Skin epidermis (tissue), 12 donors: ENCODE measurements around the gene SIK3.
"Not testable (repeated sequence)": the region's sequence is repeated elsewhere in the genome, so short reads cannot be mapped to it uniquely, and the experiment has no call there.

Source experiments
- H3K27ac ChIP-seq, 21 experiments: fragments of 200-600 bp; sonication (generic) in 11 of 21; one replicate each; pipeline ENCODE4 v1.5.0; 2020; ENCODE audit warnings: mild to moderate bottlenecking in 3 of 21, inconsistent platforms in 2 of 21, moderate library complexity in 2 of 21
- H3K4me3 ChIP-seq, 7 experiments: fragments of 200-600 bp; sonication (generic) in 2 of 7; one replicate each; pipeline ENCODE4 v1.5.0; 2020; ENCODE audit warnings: inconsistent platforms in 2 of 7, mild to moderate bottlenecking in 2 of 7, moderate library complexity in 1 of 7

Gene SIK3

GRCh38 chr11:116823031-116823843 is 275.0 kb downstream of the SIK3 start, which contains the start of gene APOA4:
Gene APOA4, minus strand, starts transcription at chr11:116823304. Its CDS starts 113 bp downstream, at chr11:116823191.
- H3K4me3 ChIP-seq = no peak within 1 kb of the TSS
- no peak within 1 kb of the TSS for H3K27ac ChIP-seq

GRCh38 chr11:116822575-116822974 is 275.7 kb downstream of the SIK3 start:
- no peak overlapping the region for H3K4me3 ChIP-seq
- no peak overlapping the region for H3K27ac ChIP-seq

GRCh38 chr11:116821050-116821918 is 276.9 kb downstream of the SIK3 start:
- H3K4me3 ChIP-seq = no peak overlapping the region
- H3K27ac ChIP-seq = no peak overlapping the region

- Histone ChIP-seq H3K4me3 (no peak overlapping the region), H3K27ac (no peak overlapping the region)
Measured at GRCh38 chr11:116819049-116819448, 279.2 kb downstream of the SIK3 start.

GRCh38 chr11:116814502-116814901 is 283.7 kb downstream of the SIK3 start:
- no peak overlapping the region for H3K27ac ChIP-seq

GRCh38 chr11:116813781-116814471 is 284.3 kb downstream of the SIK3 start:
- Histone ChIP-seq H3K4me3 (no peak overlapping the region), H3K27ac (no peak overlapping the region)

More at GRCh38 chr11:116814502-116814901, 283.7 kb downstream of the SIK3 start:
- H3K4me3 ChIP-seq = no peak overlapping the region

GRCh38 chr11:116813170-116813569 is 285.1 kb downstream of the SIK3 start:
- Histone ChIP-seq H3K4me3 (no peak overlapping the region), H3K27ac (no peak overlapping the region)

GRCh38 chr11:116812109-116812508 is 286.1 kb downstream of the SIK3 start:
- H3K27ac ChIP-seq = no peak overlapping the region
- H3K4me3 ChIP-seq = no peak overlapping the region

- Histone ChIP-seq H3K4me3 (no peak overlapping the region), H3K27ac (no peak overlapping the region)
Measured at GRCh38 chr11:116811194-116811593, 287.0 kb downstream of the SIK3 start.

- no peak overlapping the region for H3K27ac ChIP-seq
Measured at GRCh38 chr11:116808262-116809175, 289.7 kb downstream of the SIK3 start.

GRCh38 chr11:116807601-116808261 is 290.5 kb downstream of the SIK3 start:
- Histone ChIP-seq H3K4me3 (no peak overlapping the region), H3K27ac (no peak overlapping the region)

More at GRCh38 chr11:116808262-116809175, 289.7 kb downstream of the SIK3 start:
- H3K4me3 ChIP-seq = no peak overlapping the region

GRCh38 chr11:116804001-116804400 is 294.2 kb downstream of the SIK3 start:
- Histone ChIP-seq H3K27ac (no peak overlapping the region), H3K4me3 (no peak overlapping the region)

GRCh38 chr11:116801662-116802061 is 296.6 kb downstream of the SIK3 start:
- H3K27ac ChIP-seq, H3K4me3 ChIP-seq: not testable (repeated sequence)

GRCh38 chr11:116800610-116801009 is 297.6 kb downstream of the SIK3 start:
- no peak overlapping the region for H3K4me3 ChIP-seq
- H3K27ac ChIP-seq = no peak overlapping the region

- Histone ChIP-seq H3K4me3 (no peak overlapping the region), H3K27ac (no peak overlapping the region)
Measured at GRCh38 chr11:116798368-116798767, 299.9 kb downstream of the SIK3 start.

- no peak overlapping the region for H3K27ac ChIP-seq
- H3K4me3 ChIP-seq = no peak overlapping the region
Measured at GRCh38 chr11:116797816-116798215, 300.4 kb downstream of the SIK3 start.

GRCh38 chr11:116796548-116796947 is 301.7 kb downstream of the SIK3 start:
- Histone ChIP-seq H3K4me3 (no peak overlapping the region), H3K27ac (no peak overlapping the region)

- Histone ChIP-seq H3K27ac (no peak overlapping the region), H3K4me3 (no peak overlapping the region)
Measured at GRCh38 chr11:116794851-116795250, 303.4 kb downstream of the SIK3 start.

- H3K4me3 ChIP-seq = no peak overlapping the region
Measured at GRCh38 chr11:116793772-116794097, 304.5 kb downstream of the SIK3 start.

More at GRCh38 chr11:116793772-116794097, 304.5 kb downstream of the SIK3 start:
- no peak overlapping the region for H3K27ac ChIP-seq
